ENCODE results near the gene ARL6IP5.

DNA sequence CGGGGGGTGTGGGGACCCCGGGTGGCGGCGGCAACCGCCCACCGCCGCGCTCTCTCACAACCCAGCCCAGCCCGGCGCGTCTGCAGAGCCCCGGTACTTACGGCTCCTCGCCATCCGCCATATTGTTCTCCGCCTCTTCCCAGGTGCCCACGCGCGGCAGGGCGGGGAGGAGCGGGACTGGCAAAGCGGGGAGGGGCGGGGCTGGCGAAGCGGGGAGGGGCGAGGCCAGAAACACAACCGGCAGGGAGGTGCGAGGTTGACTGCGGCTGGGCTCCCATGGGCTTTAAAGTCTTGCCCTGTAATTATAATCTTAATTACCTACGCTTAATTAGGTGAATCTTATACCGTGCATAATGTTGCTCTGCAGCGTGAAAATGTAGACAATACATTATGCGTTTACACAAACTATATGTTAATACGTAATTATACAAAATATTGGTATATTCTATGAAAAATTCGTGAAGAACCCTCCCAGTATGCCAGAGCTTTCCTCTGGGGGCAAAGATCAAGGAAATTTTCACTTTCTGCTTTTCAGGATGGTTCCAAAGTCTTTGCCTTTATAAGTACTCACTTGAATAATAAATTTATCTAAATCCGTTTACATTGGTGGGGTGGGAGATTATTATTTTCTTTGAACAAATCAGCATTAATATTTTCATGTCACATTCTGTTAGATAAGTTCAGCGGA, 4.4 kb upstream of the ARL6IP5 start, which contains the start of gene UBA3:
- peak; percentile 57 for TF ChIP-seq GABPB1 (CRISPR knock-in tag; IDR thresholded peaks at IDR 0.05)
- no peak for TF ChIP-seq FOXM1 (CRISPR knock-in tag; IDR thresholded peaks at IDR 0.05)
- peak; percentile 37 to 81; a peak in 3 of 4 replicates for TF ChIP-seq POLR2A (IDR thresholded peaks at IDR 0.05; ENCODE audit: insufficient read depth in 1 of 2, low read depth in 2 of 2, low read length in 2 of 2)
- TF ChIP-seq ZNF143 (CRISPR knock-in tag; IDR thresholded peaks at IDR 0.05): peak; percentile 85
- TF ChIP-seq FOXP1 (IDR thresholded peaks at IDR 0.05): no peak
- TF ChIP-seq FOXP1 (CRISPR knock-in tag; IDR thresholded peaks at IDR 0.05): no peak
- TF ChIP-seq SP140L (CRISPR knock-in tag; IDR thresholded peaks at IDR 0.05; ENCODE audit: borderline replicate concordance): no peak
- TF ChIP-seq, protein P1, sequence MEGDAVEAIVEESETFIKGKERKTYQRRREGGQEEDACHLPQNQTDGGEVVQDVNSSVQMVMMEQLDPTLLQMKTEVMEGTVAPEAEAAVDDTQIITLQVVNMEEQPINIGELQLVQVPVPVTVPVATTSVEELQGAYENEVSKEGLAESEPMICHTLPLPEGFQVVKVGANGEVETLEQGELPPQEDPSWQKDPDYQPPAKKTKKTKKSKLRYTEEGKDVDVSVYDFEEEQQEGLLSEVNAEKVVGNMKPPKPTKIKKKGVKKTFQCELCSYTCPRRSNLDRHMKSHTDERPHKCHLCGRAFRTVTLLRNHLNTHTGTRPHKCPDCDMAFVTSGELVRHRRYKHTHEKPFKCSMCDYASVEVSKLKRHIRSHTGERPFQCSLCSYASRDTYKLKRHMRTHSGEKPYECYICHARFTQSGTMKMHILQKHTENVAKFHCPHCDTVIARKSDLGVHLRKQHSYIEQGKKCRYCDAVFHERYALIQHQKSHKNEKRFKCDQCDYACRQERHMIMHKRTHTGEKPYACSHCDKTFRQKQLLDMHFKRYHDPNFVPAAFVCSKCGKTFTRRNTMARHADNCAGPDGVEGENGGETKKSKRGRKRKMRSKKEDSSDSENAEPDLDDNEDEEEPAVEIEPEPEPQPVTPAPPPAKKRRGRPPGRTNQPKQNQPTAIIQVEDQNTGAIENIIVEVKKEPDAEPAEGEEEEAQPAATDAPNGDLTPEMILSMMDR (CRISPR knock-in tag; IDR thresholded peaks at IDR 0.05): no peak
- TF ChIP-seq, protein P2, sequence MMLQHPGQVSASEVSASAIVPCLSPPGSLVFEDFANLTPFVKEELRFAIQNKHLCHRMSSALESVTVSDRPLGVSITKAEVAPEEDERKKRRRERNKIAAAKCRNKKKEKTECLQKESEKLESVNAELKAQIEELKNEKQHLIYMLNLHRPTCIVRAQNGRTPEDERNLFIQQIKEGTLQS (CRISPR knock-in tag; IDR thresholded peaks at IDR 0.05): no peak
- TF ChIP-seq SMC3 (IDR thresholded peaks at IDR 0.05; ENCODE audit: low read length): no peak
- TF ChIP-seq IRF2 (CRISPR knock-in tag; IDR thresholded peaks at IDR 0.05): 0 out of 2 replicates have a peak, but pooled peaks have one; percentile 28
- no peak for TF ChIP-seq JUNB (CRISPR knock-in tag; IDR thresholded peaks at IDR 0.05; ENCODE audit: borderline replicate concordance)
- no peak for TF ChIP-seq TCF7 (IDR thresholded peaks at IDR 0.05; ENCODE audit: low read depth)
- TF ChIP-seq, protein P3, sequence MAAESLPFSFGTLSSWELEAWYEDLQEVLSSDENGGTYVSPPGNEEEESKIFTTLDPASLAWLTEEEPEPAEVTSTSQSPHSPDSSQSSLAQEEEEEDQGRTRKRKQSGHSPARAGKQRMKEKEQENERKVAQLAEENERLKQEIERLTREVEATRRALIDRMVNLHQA (CRISPR knock-in tag; IDR thresholded peaks at IDR 0.05): no peak

Data from HepG2 (cell line).